Measurements from ENCODE around the gene C5orf52.

The C5orf52 gene

DNA sequence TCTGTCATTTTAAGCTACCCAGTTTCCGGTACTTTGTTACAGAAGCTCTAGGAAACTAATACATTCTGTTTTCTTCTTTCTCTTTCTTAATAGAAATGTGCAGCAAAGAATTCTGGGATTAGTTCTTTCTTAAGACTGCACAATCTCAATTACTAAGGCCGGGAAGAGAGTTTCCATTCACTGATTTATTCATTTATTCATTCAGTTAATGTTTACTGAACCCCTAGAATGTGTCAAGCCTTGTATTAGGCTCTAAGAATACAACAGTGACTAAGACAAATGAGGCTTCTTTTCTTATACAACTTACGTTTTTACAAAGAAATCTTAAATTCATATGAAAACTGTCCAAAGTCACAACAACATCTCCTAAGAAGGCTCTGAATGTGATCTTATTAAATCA is 32.4 kb downstream of the C5orf52 start:
- ChIA-PET CTCF (no interaction called here), POLR2A (no interaction called here)
- DNase-seq (ENCODE audit: low read depth, low spot score) = no peak

DNA sequence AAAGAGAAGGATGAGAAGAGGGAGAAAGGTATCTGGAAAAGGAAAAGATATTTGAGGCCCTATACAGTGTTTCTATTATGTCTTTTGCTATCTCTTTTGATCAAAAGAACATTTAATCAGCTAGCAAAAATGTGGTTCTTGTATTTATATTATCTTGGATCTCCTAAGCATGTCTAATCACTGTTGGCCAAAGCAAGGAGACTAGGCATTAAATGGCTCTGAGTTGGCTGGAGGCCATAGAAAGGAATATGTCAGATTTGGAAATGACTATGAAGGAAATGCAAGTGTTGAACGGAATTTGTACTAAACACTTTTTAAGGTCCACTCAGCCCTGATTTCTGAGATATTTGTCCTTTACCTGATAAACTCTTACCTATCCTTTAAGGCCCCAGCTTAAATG is 37.5 kb downstream of the C5orf52 start:
- POLR2A ChIA-PET = no interaction called here
- no peak overlapping the region for H3K4me3 ChIP-seq (ENCODE audit: low read depth, low read length)
- DNase-seq (ENCODE audit: low read depth, low spot score) = no peak
- CTCF ChIA-PET = interaction anchor here (1.0 to 1.7 kb wide), 3 partner anchors 9 to 232 kb away, joined by 3 to 9 read pairs (median 4); no protein-coding TSS in a partner anchor
- TF ChIP-seq, protein P1, sequence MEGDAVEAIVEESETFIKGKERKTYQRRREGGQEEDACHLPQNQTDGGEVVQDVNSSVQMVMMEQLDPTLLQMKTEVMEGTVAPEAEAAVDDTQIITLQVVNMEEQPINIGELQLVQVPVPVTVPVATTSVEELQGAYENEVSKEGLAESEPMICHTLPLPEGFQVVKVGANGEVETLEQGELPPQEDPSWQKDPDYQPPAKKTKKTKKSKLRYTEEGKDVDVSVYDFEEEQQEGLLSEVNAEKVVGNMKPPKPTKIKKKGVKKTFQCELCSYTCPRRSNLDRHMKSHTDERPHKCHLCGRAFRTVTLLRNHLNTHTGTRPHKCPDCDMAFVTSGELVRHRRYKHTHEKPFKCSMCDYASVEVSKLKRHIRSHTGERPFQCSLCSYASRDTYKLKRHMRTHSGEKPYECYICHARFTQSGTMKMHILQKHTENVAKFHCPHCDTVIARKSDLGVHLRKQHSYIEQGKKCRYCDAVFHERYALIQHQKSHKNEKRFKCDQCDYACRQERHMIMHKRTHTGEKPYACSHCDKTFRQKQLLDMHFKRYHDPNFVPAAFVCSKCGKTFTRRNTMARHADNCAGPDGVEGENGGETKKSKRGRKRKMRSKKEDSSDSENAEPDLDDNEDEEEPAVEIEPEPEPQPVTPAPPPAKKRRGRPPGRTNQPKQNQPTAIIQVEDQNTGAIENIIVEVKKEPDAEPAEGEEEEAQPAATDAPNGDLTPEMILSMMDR (IDR thresholded peaks at IDR 0.05; ENCODE audit: insufficient read depth, low read length, missing control alignments) = no peak

More for the DNA sequence above, 32.4 kb downstream of the C5orf52 start:
- no peak overlapping the region for H3K4me3 ChIP-seq (ENCODE audit: low read depth, low read length)
- TF ChIP-seq, protein P1 (IDR thresholded peaks at IDR 0.05; ENCODE audit: insufficient read depth, low read length, missing control alignments) = no peak

DNA sequence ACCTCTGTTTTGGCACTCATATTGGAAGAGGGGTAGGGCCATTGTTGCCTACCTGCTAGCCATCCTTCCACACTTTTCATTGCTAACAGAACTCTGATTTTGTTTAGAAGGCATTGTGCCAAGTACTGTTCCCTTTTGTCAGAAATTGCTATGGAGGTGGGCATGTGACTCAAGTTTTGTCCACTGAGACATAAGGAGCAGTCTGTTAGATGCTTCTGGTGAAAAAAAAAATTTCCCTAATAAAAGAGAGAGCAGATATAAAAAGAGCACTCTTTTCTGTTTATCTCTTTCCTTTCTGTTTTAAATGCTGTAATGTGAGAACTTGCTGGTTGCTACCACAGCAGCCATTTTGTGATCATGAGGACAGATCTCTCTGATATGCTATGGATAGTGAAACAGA is 38.0 kb downstream of the C5orf52 start:
- CTCF ChIA-PET = interaction anchor here (1.7 kb wide), 1 partner anchor 9 kb away, joined by 9 read pairs; no protein-coding TSS in a partner anchor
- TF ChIP-seq, protein P1 (IDR thresholded peaks at IDR 0.05; ENCODE audit: insufficient read depth, low read length, missing control alignments) = no peak
- no peak overlapping the region for H3K4me3 ChIP-seq (ENCODE audit: low read depth, low read length)
- DNase-seq (ENCODE audit: low read depth, low spot score) = no peak
- POLR2A ChIA-PET = no interaction called here

DNA sequence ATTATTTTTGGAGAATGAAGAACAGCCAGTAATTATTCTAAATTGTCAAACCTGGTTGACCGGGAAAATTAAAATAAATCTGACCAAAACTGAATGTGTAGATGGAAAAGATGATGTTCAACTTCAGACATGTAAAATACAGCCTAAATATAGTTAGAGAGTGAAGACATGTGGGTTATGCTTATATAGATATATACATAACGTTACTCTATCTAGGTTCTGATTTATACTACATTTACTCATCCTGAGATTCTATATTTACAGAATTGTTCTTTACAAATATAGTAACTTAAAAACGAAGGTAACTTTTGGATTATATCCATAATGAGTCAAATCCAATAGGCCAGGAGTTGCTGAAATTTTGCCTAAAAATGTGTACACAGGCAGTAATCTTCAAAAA is 39.1 kb downstream of the C5orf52 start:
- CTCF ChIA-PET = interaction anchor here (0.9 to 2.0 kb wide), 2 partner anchors 33 to 278 kb away, joined by 4 to 10 read pairs; partner anchors contain the start of gene LSM11
- DNase-seq (ENCODE audit: low read depth, low spot score) = no peak

DNA sequence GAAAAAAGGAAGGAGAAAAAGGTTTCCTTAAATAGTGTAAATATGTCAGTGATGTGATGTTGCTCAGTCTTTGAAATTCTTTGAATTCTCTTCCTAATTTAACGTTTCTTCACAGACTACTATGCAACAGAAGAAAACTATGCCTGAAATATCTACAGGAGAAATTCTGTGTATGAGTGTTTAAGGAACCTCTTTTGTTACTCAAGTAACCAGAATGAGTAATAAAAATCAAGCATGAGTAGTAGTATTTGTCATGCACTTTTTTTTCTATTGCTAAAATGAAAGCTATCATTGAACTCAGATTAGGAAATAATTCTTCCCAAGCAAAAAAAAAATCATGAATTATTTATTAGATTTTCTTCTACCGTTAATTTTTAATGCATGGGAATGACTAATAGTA is 39.5 kb downstream of the C5orf52 start:
- TF ChIP-seq, protein P1 (IDR thresholded peaks at IDR 0.05; ENCODE audit: insufficient read depth, low read length, missing control alignments) = no peak
- POLR2A ChIA-PET = no interaction called here
- H3K4me3 ChIP-seq (ENCODE audit: low read depth, low read length) = no peak overlapping the region
- CTCF ChIA-PET = interaction anchor here (0.9 to 2.0 kb wide), 2 partner anchors 33 to 278 kb away, joined by 4 to 10 read pairs; partner anchors contain the start of gene LSM11
- DNase-seq (ENCODE audit: low read depth, low spot score) = peak; percentile 67

More for the DNA sequence above, 39.1 kb downstream of the C5orf52 start:
- TF ChIP-seq, protein P1 (IDR thresholded peaks at IDR 0.05; ENCODE audit: insufficient read depth, low read length, missing control alignments) = no peak
- H3K4me3 ChIP-seq (ENCODE audit: low read depth, low read length) = no peak overlapping the region
- POLR2A ChIA-PET = no interaction called here

DNA sequence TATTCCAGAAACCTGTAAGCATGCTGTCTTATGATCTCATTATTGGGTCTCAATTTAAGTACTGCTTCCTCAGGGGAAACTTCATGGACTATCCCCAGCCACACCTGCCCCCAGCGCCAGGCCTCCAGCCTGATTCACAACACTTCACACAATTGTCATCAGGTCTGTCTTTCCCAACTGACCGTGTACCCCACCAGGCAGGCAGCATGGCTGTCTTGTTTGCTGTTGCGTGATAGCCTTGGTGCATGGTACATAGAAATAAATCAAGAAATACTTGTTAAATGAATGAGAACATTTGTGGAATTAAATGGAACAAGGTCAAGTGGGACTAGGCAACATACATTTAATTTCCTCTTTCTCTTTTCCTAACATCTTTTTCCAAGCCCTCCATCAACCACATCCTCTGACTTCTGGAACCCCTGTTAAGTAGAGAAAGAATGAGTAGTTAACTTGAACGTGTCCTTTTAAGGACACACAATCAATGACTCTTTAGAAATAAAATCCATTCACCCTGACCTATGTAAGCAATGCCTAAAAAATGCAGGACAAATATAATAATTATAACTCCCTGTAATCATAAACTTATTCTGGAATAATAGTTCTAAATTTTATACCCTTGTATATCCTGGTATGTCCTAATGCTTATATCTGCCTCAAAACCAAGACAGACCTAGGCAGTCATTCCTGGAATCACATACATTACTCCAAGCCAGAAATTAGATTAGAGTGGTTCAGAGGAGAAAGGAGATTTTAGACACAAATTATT is 42.7 kb downstream of the C5orf52 start:
- POLR2A ChIA-PET = no interaction called here
- no peak for DNase-seq (ENCODE audit: low read depth, low spot score)
- H3K4me3 ChIP-seq (ENCODE audit: low read depth, low read length) = no peak overlapping the region
- TF ChIP-seq, protein P1 (IDR thresholded peaks at IDR 0.05; ENCODE audit: insufficient read depth, low read length, missing control alignments) = no peak
- CTCF ChIA-PET = no interaction called here
